ENCODE measurements around the gene COLEC12. TPM values are rescaled to one million over a fixed set of nuclear protein-coding genes. Genes with fewer than 3 reads are reported as not detected.

Gene COLEC12
- total RNA-seq, 3 donors from 2014 or later (not counting 1 experiment from before 2014, with no cell fraction given): not detected

- Histone ChIP-seq H3K36me3 (ENCODE audit: control insufficient read depth, insufficient read depth, low read length) (no peaks in the 10 kb centered on the region), H3K9me3 (ENCODE audit: control insufficient read depth, insufficient read depth, low read length) (no peaks in the 10 kb centered on the region), H3K27ac (ENCODE audit: low read length) (no peak overlapping the region), H3K4me1 (ENCODE audit: control insufficient read depth, insufficient read depth, low read length) (no peaks in the 10 kb centered on the region), H3K4me3 (ENCODE audit: low read length) (no peak overlapping the region), H3K27me3 (ENCODE audit: control insufficient read depth, insufficient read depth, low read length) (no peaks in the 10 kb centered on the region)
- intact Hi-C loops (cut with micrococcal nuclease): no loop called here
- Mint-ChIP-seq H3K4me3 (no peak overlapping the region), H3K9me3 (no peaks in the 10 kb centered on the region), H3K36me3 (no peaks in the 10 kb centered on the region), H3K27ac (no peak overlapping the region), H3K27me3 (ENCODE audit: low read depth in 2 of 2) (peaks cover 2 to 20% of the 10 kb centered on the region in 2 donors), H3K4me1 (no peaks in the 10 kb centered on the region)
- 92% methylated on average over 6 of the region's 6 CpGs for WGBS (ENCODE audit: insufficient coverage)
- no peak for DNase-seq
- TF ChIP-seq CTCF (IDR thresholded peaks at IDR 0.05): no peak
- ATAC-seq: no peak
Observed at GRCh38 chr18:365651-366050, 134.8 kb downstream of the COLEC12 start.

GRCh38 chr18:364256-364826 is 136.2 kb downstream of the COLEC12 start:
- no peak for TF ChIP-seq CTCF (IDR thresholded peaks at IDR 0.05)
- H3K9me3 ChIP-seq (ENCODE audit: control insufficient read depth, insufficient read depth, low read length): no peaks in the 10 kb centered on the region
- H3K4me3 Mint-ChIP-seq: no peak overlapping the region
- ATAC-seq (no peak), DNase-seq (no peak)
- no peak overlapping the region for H3K27ac Mint-ChIP-seq
- no peaks in the 10 kb centered on the region for H3K36me3 Mint-ChIP-seq
- no peaks in the 10 kb centered on the region for H3K4me1 Mint-ChIP-seq
- intact Hi-C loops (cut with micrococcal nuclease): no loop called here
- H3K4me1 ChIP-seq (ENCODE audit: control insufficient read depth, insufficient read depth, low read length): no peaks in the 10 kb centered on the region
- 100% methylated on average over 2 of the region's 2 CpGs for WGBS (ENCODE audit: insufficient coverage)
- no peaks in the 10 kb centered on the region for H3K9me3 Mint-ChIP-seq
- H3K27ac ChIP-seq (ENCODE audit: low read length): no peak overlapping the region
- H3K36me3 ChIP-seq (ENCODE audit: control insufficient read depth, insufficient read depth, low read length): no peaks in the 10 kb centered on the region
- peaks cover 2 to 20% of the 10 kb centered on the region in 2 donors for H3K27me3 Mint-ChIP-seq (ENCODE audit: low read depth in 2 of 2)
- H3K4me3 ChIP-seq (ENCODE audit: low read length): no peak overlapping the region
- H3K27me3 ChIP-seq (ENCODE audit: control insufficient read depth, insufficient read depth, low read length): no peaks in the 10 kb centered on the region

GRCh38 chr18:363301-364085 is 137.0 kb downstream of the COLEC12 start:
- no peaks in the 10 kb centered on the region for H3K4me1 ChIP-seq (ENCODE audit: control insufficient read depth, insufficient read depth, low read length)
- Mint-ChIP-seq H3K4me1 (no peaks in the 10 kb centered on the region), H3K36me3 (no peaks in the 10 kb centered on the region), H3K4me3 (no peak overlapping the region), H3K27ac (no peak overlapping the region), H3K9me3 (no peaks in the 10 kb centered on the region), H3K27me3 (ENCODE audit: low read depth in 2 of 2) (peaks cover 2 to 20% of the 10 kb centered on the region in 2 donors)
- DNase-seq (no peak), ATAC-seq (no peak)
- no peak overlapping the region for H3K27ac ChIP-seq (ENCODE audit: low read length)
- no peaks in the 10 kb centered on the region for H3K36me3 ChIP-seq (ENCODE audit: control insufficient read depth, insufficient read depth, low read length)
- no peak overlapping the region for H3K4me3 ChIP-seq (ENCODE audit: low read length)
- no peaks in the 10 kb centered on the region for H3K9me3 ChIP-seq (ENCODE audit: control insufficient read depth, insufficient read depth, low read length)
- TF ChIP-seq CTCF (IDR thresholded peaks at IDR 0.05): no peak
- no peaks in the 10 kb centered on the region for H3K27me3 ChIP-seq (ENCODE audit: control insufficient read depth, insufficient read depth, low read length)
- intact Hi-C loops (cut with micrococcal nuclease): no loop called here
- WGBS (ENCODE audit: insufficient coverage): 72% methylated on average over 7 of the region's 11 CpGs
